H1 (cell line): ENCODE data around the gene SEMA3A. TPM values are rescaled to one million over a fixed set of nuclear protein-coding genes. Genes with fewer than 3 reads are reported as not detected.

Experiments used
- CTCF ChIA-PET: fragments of 300-600 bp; sonication (Branson Sonifier 250); formaldehyde crosslinking; loops from one replicate; lab custom pipeline; 2021; ENCODE audit not compliant: partially characterized antibody; lab: Charles Lee
- POLR2A ChIA-PET: fragments of 300-600 bp; sonication (Branson Sonifier 250); formaldehyde crosslinking; loops from one replicate; lab custom pipeline; 2021; ENCODE audit warnings: inconsistent platforms; ENCODE audit not compliant: partially characterized antibody; lab: Charles Lee
- DNase-seq, 2 experiments: peaks; one replicate each; pipeline versions ENCODE4 v3.0.0 to v3.0.0-alpha.2; 2010 to 2022; ENCODE audit warnings: low spot score in 2 of 2, low read depth in 1 of 2, mixed read lengths in 1 of 2
- FAIRE-seq: peaks from 2 replicates; lab custom pipeline; 2011; peaks lifted over from hg19 to GRCh38; lab: Jason Lieb, UNC
- H2AFZ ChIP-seq: 2 replicates; pipeline ENCODE4 v1.8.1; 2012; ENCODE audit warnings: low read length, inconsistent platforms
- H2AK5ac ChIP-seq: 2 replicates; pipeline ENCODE4 v1.6.1; 2013; ENCODE audit warnings: low read depth, low read length
- H2BK120ac ChIP-seq: replicated peaks from 2 replicates; pipeline ENCODE3; 2013; ENCODE audit warnings: low read depth, low read length, inconsistent platforms
- H2BK12ac ChIP-seq: 2 replicates; pipeline ENCODE4 v1.6.1; 2013; ENCODE audit warnings: low read depth, low read length
- H2BK15ac ChIP-seq: 2 replicates; pipeline ENCODE4 v1.6.1; 2013; ENCODE audit warnings: low read length
- H2BK20ac ChIP-seq: 2 replicates; pipeline ENCODE4 v1.6.1; 2013; ENCODE audit warnings: low read length
- H2BK5ac ChIP-seq: 2 replicates; pipeline ENCODE4 v1.6.1; 2013; ENCODE audit warnings: low read depth, low read length
- H3K14ac ChIP-seq: 2 replicates; pipeline ENCODE4 v1.6.1; 2013; ENCODE audit warnings: inconsistent platforms; ENCODE audit not compliant: insufficient read length
- H3K18ac ChIP-seq: 2 replicates; pipeline ENCODE4 v1.6.1; 2013; ENCODE audit warnings: low read length; ENCODE audit errors: extremely low read depth
- H3K23ac ChIP-seq: 2 replicates; pipeline ENCODE4 v1.6.1; 2013; ENCODE audit warnings: inconsistent platforms; ENCODE audit not compliant: insufficient read length
- H3K23me2 ChIP-seq: 2 replicates; pipeline ENCODE4 v1.6.1; 2013; ENCODE audit warnings: low read depth, low read length
- H3K27ac ChIP-seq: 2 replicates; pipeline ENCODE4 v1.6.1; 2011; ENCODE audit warnings: low read depth, low read length, inconsistent platforms
- H3K27me3 ChIP-seq, 4 experiments: replicated peaks in 1 of 4; 1 replicate in 1 of 4; 2 replicates in 3 of 4; pipeline versions ENCODE4 v1.6.1 to v1.8.1; 2011 to 2013; ENCODE audit warnings: low read length in 3 of 4, mild to moderate bottlenecking in 3 of 4, inconsistent platforms in 2 of 4, mixed read lengths in 2 of 4, moderate library complexity in 1 of 4; ENCODE audit not compliant: control insufficient read depth in 3 of 4, insufficient read depth in 3 of 4; ENCODE audit errors: extremely low read depth in 1 of 4
- H3K36me3 ChIP-seq, 4 experiments: 2 replicates each; pipeline versions ENCODE4 v1.6.1 to v1.8.1; 2011 to 2013; ENCODE audit warnings: mild to moderate bottlenecking in 4 of 4, low read length in 3 of 4, moderate library complexity in 2 of 4, control low read depth in 1 of 4, inconsistent platforms in 1 of 4; ENCODE audit not compliant: insufficient read depth in 4 of 4, control insufficient read depth in 2 of 4
- H3K4ac ChIP-seq: replicated peaks from 2 replicates; pipeline ENCODE3; 2013; ENCODE audit warnings: low read length, low read depth, mixed read lengths, inconsistent platforms; ENCODE audit not compliant: insufficient read length
- H3K4me1 ChIP-seq, 4 experiments: replicated peaks in 1 of 4; 1 replicate in 1 of 4; 2 replicates in 3 of 4; pipeline versions ENCODE4 v1.6.1 to v1.8.1; 2011 to 2013; ENCODE audit warnings: low read length in 3 of 4, inconsistent platforms in 2 of 4, mixed read lengths in 1 of 4; ENCODE audit not compliant: insufficient read depth in 4 of 4, control insufficient read depth in 3 of 4
- H3K4me2 ChIP-seq, 2 experiments: 2 replicates each; pipeline versions ENCODE4 v1.6.1 to v1.8.1; 2011 to 2013; ENCODE audit warnings: low read depth in 2 of 2, low read length in 2 of 2, control low read depth in 1 of 2, inconsistent platforms in 1 of 2, mild to moderate bottlenecking in 1 of 2; ENCODE audit not compliant: insufficient read depth in 1 of 2
- H3K4me3 ChIP-seq, 4 experiments: fragments of 200-600, 300-600 bp in 1 of 4; sonication (generic), shearing (Covaris generic), sonication (Bioruptor Twin) in 1 of 4; 2 replicates each; pipeline versions ENCODE4 v1.5.1 to v1.8.1; 2011 to 2016; ENCODE audit warnings: low read length in 4 of 4, low read depth in 3 of 4, control low read depth in 2 of 4, inconsistent platforms in 2 of 4, mild to moderate bottlenecking in 2 of 4, mixed read lengths in 1 of 4, moderate library complexity in 1 of 4; ENCODE audit not compliant: insufficient read depth in 2 of 4; ENCODE audit errors: extremely low read depth in 1 of 4
- H3K56ac ChIP-seq: replicated peaks from 2 replicates; pipeline ENCODE3; 2013; ENCODE audit warnings: low read depth, mild to moderate bottlenecking, mixed read lengths, low read length, inconsistent platforms; ENCODE audit not compliant: insufficient read length
- H3K79me1 ChIP-seq: 2 replicates; pipeline ENCODE4 v1.6.1; 2013; ENCODE audit warnings: low read depth, low read length, control low read depth
- H3K79me2 ChIP-seq, 2 experiments: 2 replicates each; pipeline versions ENCODE4 v1.6.1 to v1.8.1; 2012 to 2013; ENCODE audit warnings: low read length in 2 of 2, mild to moderate bottlenecking in 2 of 2, inconsistent platforms in 1 of 2; ENCODE audit not compliant: insufficient read depth in 2 of 2, control insufficient read depth in 1 of 2
- H3K9ac ChIP-seq, 4 experiments: replicated peaks in 1 of 4; 1 replicate in 1 of 4; 2 replicates in 3 of 4; pipeline versions ENCODE4 v1.6.1 to v1.8.1; 2011 to 2013; ENCODE audit warnings: low read depth in 3 of 4, low read length in 3 of 4, control low read depth in 2 of 4, mild to moderate bottlenecking in 2 of 4, moderate library complexity in 2 of 4, inconsistent platforms in 1 of 4; ENCODE audit errors: extremely low read depth in 1 of 4
- H3K9me3 ChIP-seq, 2 experiments: 2 replicates each; pipeline versions ENCODE4 v1.6.1 to v1.8.1; 2012 to 2013; ENCODE audit warnings: mild to moderate bottlenecking in 2 of 2, moderate library complexity in 2 of 2, control low read depth in 1 of 2, inconsistent platforms in 1 of 2, low read depth in 1 of 2, low read length in 1 of 2, mixed read lengths in 1 of 2; ENCODE audit not compliant: insufficient read depth in 2 of 2
- H4K20me1 ChIP-seq, 2 experiments: replicated peaks in 1 of 2; 2 replicates each; pipeline versions ENCODE3 to v1.8.1; 2011 to 2013; ENCODE audit warnings: inconsistent platforms in 2 of 2, low read length in 2 of 2, mild to moderate bottlenecking in 1 of 2; ENCODE audit not compliant: insufficient read depth in 2 of 2, control insufficient read depth in 1 of 2
- H4K5ac ChIP-seq: 2 replicates; pipeline ENCODE4 v1.6.1; 2013; ENCODE audit warnings: low read length, low read depth, mixed read lengths, inconsistent platforms; ENCODE audit not compliant: insufficient read length
- H4K8ac ChIP-seq: 2 replicates; pipeline ENCODE4 v1.8.0; 2013; ENCODE audit warnings: mild to moderate bottlenecking, moderate library complexity, low read length, inconsistent platforms; ENCODE audit not compliant: insufficient read depth; ENCODE audit errors: extremely low read depth
- H4K91ac ChIP-seq: replicated peaks from 2 replicates; pipeline ENCODE3; 2013; ENCODE audit warnings: low read length, mixed read lengths, inconsistent platforms; ENCODE audit not compliant: insufficient read length
- SUZ12 ChIP-seq: fragments of 200-600 bp; sonication (generic); IDR thresholded peaks from 2 replicates; pipeline ENCODE4 v1.6.1; 2012; ENCODE audit warnings: mild to moderate bottlenecking, inconsistent platforms, low read length, moderate library complexity, mixed read lengths
- polyA plus RNA-seq, 7 experiments: library from polyadenylated mRNA; depleted of rRNA in 3 of 7; stranded (reverse) in 5 of 7; unstranded in 2 of 7; fragments of >200 nt in 5 of 7; fragments of 200-250 nt in 2 of 7; gene quantifications; 1 replicate in 5 of 7; 2 replicates in 1 of 7; 4 replicates in 1 of 7; pipeline versions ENCODE4 v1.2.1 to v1.2.3, GENCODE V29; 2011 to 2013; ENCODE audit warnings: missing spikeins in 2 of 7, mixed read lengths in 2 of 7
- total RNA-seq: library from RNA; stranded (reverse); fragmentation: NEBNext Ultra II Directional; extraction: Animal tissue kit (Norgen Biotek cat#: 25700); gene quantifications from 2 replicates; pipeline ENCODE4 v1.2.1, GENCODE V29; 2021

The SEMA3A gene
- total and polyA plus RNA-seq, 2 of the 8 experiments (the other 6 are each of a cell fraction or from before 2014, with no cell fraction given) = 8.1 to 45.9 TPM

DNA sequence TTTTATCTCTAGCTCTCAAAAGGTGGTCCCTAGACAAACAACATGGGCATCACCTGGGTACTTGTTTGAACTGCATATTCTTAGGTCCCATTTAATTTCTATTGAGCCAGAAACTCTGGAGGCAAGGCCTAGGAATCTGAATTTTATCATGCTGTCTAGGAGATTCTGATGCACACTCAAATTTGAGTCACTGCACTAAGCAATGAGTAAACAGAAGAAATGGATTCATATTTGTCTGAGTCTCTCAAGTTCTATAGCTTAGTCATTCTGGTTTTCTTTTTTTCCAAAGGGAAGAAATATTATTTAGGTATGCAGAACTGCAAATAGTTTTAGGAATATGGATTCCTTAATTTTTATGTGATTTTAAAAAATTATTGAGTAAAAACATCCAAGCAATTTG, 185.5 kb downstream of the SEMA3A start:
- H3K56ac ChIP-seq = no peak overlapping the region
- peaks cover 0 to 3% (median 0%) of the 10 kb centered on the region in 4 experiments; a peak in 1 of 7 replicates for H3K4me1 ChIP-seq
- no peak overlapping the region for H3K23ac ChIP-seq
- H3K4me3 ChIP-seq = no peak overlapping the region
- H2BK20ac ChIP-seq = no peak overlapping the region
- H2BK12ac ChIP-seq = no peak overlapping the region
- H2BK120ac ChIP-seq = no peak overlapping the region
- H3K18ac ChIP-seq = no peak overlapping the region
- H3K36me3 ChIP-seq = peaks cover 0 to 7% (median 2%) of the 10 kb centered on the region in 4 experiments; a peak in 3 of 8 replicates
- no peak overlapping the region for H3K14ac ChIP-seq
- no peak for TF ChIP-seq SUZ12
- H2BK15ac ChIP-seq = no peak overlapping the region
- ChIA-PET CTCF (interaction anchor here (0.9 kb wide), 1 partner anchor 9 kb away, joined by 3 read pairs; no protein-coding TSS in a partner anchor), POLR2A (no interaction called here)
- DNase-seq = no peak
- H2AK5ac ChIP-seq = no peak overlapping the region
- H3K79me2 ChIP-seq = no peaks in the 10 kb centered on the region
- H3K23me2 ChIP-seq = no peaks in the 10 kb centered on the region
- no peaks in the 10 kb centered on the region for H3K27me3 ChIP-seq
- H4K20me1 ChIP-seq = no peaks in the 10 kb centered on the region
- no peak for FAIRE-seq
- H3K4me2 ChIP-seq = no peak overlapping the region
- no peaks in the 10 kb centered on the region for H3K9me3 ChIP-seq
- H2BK5ac ChIP-seq = no peak overlapping the region
- no peak overlapping the region for H4K8ac ChIP-seq
- H4K5ac ChIP-seq = no peak overlapping the region
- no peak overlapping the region for H3K9ac ChIP-seq
- no peak overlapping the region for H2AFZ ChIP-seq
- H3K4ac ChIP-seq = no peak overlapping the region
- no peaks in the 10 kb centered on the region for H3K79me1 ChIP-seq
- no peak overlapping the region for H4K91ac ChIP-seq
- no peak overlapping the region for H3K27ac ChIP-seq
